HepG2 (cell line): Measurements from ENCODE around the gene PDZRN4.

Source experiments
- EZH2 ChIP-seq: conservative IDR thresholded peaks from 2 replicates; pipeline ENCODE4 v1.6.1; 2012; ENCODE audit warnings: mild to moderate bottlenecking, low read depth, low read length, moderate library complexity
- PCBP1 ChIP-seq: fragments of 200-400 bp; formaldehyde crosslinking; IDR thresholded peaks from 2 replicates; pipeline ENCODE4 v1.6.1; 2017; ENCODE audit warnings: mild to moderate bottlenecking, low read depth, low read length, borderline replicate concordance
- ZBTB21 ChIP-seq: sonication (generic); formaldehyde crosslinking; IDR thresholded peaks from 2 replicates; pipeline ENCODE4 v1.4.0; 2020; ENCODE audit warnings: missing genetic modification reagents
- ZNF468 ChIP-seq: sonication (generic); formaldehyde crosslinking; IDR thresholded peaks from 2 replicates; pipeline ENCODE4 v1.8.0; 2022; ENCODE audit warnings: mild to moderate bottlenecking, moderate library complexity, missing genetic modification reagents

- TF ChIP-seq PCBP1 = no peak
- no peak for TF ChIP-seq ZNF468 (CRISPR knock-in tag)
- TF ChIP-seq EZH2 = no peak
- TF ChIP-seq ZBTB21 (CRISPR knock-in tag) = no peak
Measured at GRCh38 chr12:41497409-41497808, 309.3 kb downstream of the PDZRN4 start.
